ENCODE measurements around the gene HENMT1. TPM values are rescaled to one million over a fixed set of nuclear protein-coding genes. Genes with fewer than 3 reads are reported as not detected.
A peak's percentile ranks its signal among the peaks of the same experiment; 100 is the strongest.

Gene HENMT1
- total and polyA plus RNA-seq, 2 experiments from 2014 or later: 7.2 to 7.6 TPM

GRCh38 chr1:108646648-108647269 is 14.1 kb downstream of the HENMT1 start:
- H3K36me3 ChIP-seq (ENCODE audit: low read depth): no peaks in the 10 kb centered on the region
- no peak overlapping the region for H3K4me2 ChIP-seq (ENCODE audit: unreplicated experiment)
- no peak overlapping the region for H3K9ac ChIP-seq
- TF ChIP-seq EZH2phosphoT487 (IDR thresholded peaks at IDR 0.05; ENCODE audit: insufficient read depth, low read depth): no peak
- TF ChIP-seq EZH2 (IDR thresholded peaks at IDR 0.05; ENCODE audit: insufficient read depth, poor library complexity, severe bottlenecking): no peak
- no peaks in the 10 kb centered on the region for H3K9me3 ChIP-seq (ENCODE audit: low read depth)
- 0 out of 2 replicates have a peak overlapping the region, but pooled peaks have one; percentile 0 for H3K27ac ChIP-seq
- in situ Hi-C loops (cut with MboI): loop anchor here (10.0 kb wide), 1 partner anchor 442 kb away; the partner anchor contains the start of gene SLC25A24
- H3K27me3 ChIP-seq (replicated peaks; ENCODE audit: insufficient read depth): no peaks in the 10 kb centered on the region
- peaks cover 8% of the 10 kb centered on the region for H3K4me1 ChIP-seq (ENCODE audit: insufficient read depth)
- no peak overlapping the region for H3K4me3 ChIP-seq
- peak overlapping the region; percentile 71 for H2AFZ ChIP-seq
- no peaks in the 10 kb centered on the region for H3K9me2 ChIP-seq (ENCODE audit: insufficient read depth)
- H3F3A ChIP-seq (ENCODE audit: insufficient read depth): peaks cover 6% of the 10 kb centered on the region; the same call in 1 of the 2 replicates
- no peaks in the 10 kb centered on the region for H4K20me1 ChIP-seq (ENCODE audit: insufficient read depth)
- DNase-seq: peak; percentile 66
- WGBS, 2 experiments (ENCODE audit: low coverage in 1 of 2, low lambda C conversion rate in 2 of 2, missing lambda C conversion rate in 2 of 2): 87 to 88% methylated on average over 11 of the region's 11 CpGs
- H3K79me2 ChIP-seq (ENCODE audit: insufficient read depth): no peaks in the 10 kb centered on the region

GRCh38 chr1:108646265-108646647 is 14.6 kb downstream of the HENMT1 start:
- H3K4me2 ChIP-seq (ENCODE audit: unreplicated experiment): no peak overlapping the region
- no peaks in the 10 kb centered on the region for H3K9me2 ChIP-seq (ENCODE audit: insufficient read depth)
- in situ Hi-C loops (cut with MboI): loop anchor here (10.0 kb wide), 1 partner anchor 441 kb away; the partner anchor contains the start of gene SLC25A24
- no peaks in the 10 kb centered on the region for H3K9me3 ChIP-seq (ENCODE audit: low read depth)
- no peaks in the 10 kb centered on the region for H3K27me3 ChIP-seq (replicated peaks; ENCODE audit: insufficient read depth)
- H3K36me3 ChIP-seq (ENCODE audit: low read depth): no peaks in the 10 kb centered on the region
- H3K27ac ChIP-seq: no peak overlapping the region
- no peaks in the 10 kb centered on the region for H3K79me2 ChIP-seq (ENCODE audit: insufficient read depth)
- H3K4me1 ChIP-seq (ENCODE audit: insufficient read depth): peaks cover 8% of the 10 kb centered on the region
- 64 to 67% methylated on average over 4 of the region's 4 CpGs for WGBS, 2 experiments (ENCODE audit: low coverage in 1 of 2, low lambda C conversion rate in 2 of 2, missing lambda C conversion rate in 2 of 2)
- peaks cover 6% of the 10 kb centered on the region; the same call in 1 of the 2 replicates for H3F3A ChIP-seq (ENCODE audit: insufficient read depth)
- TF ChIP-seq EZH2 (IDR thresholded peaks at IDR 0.05; ENCODE audit: insufficient read depth, poor library complexity, severe bottlenecking) (no peak), EZH2phosphoT487 (IDR thresholded peaks at IDR 0.05; ENCODE audit: insufficient read depth, low read depth) (no peak)
- no peak overlapping the region for H3K4me3 ChIP-seq
- H2AFZ ChIP-seq: peak overlapping the region; percentile 71; the same call in 1 of the 2 replicates
- no peaks in the 10 kb centered on the region for H4K20me1 ChIP-seq (ENCODE audit: insufficient read depth)
- H3K9ac ChIP-seq: no peak overlapping the region
- no peak for DNase-seq

GRCh38 chr1:108645564-108646184 is 15.2 kb downstream of the HENMT1 start:
- TF ChIP-seq EZH2phosphoT487 (IDR thresholded peaks at IDR 0.05; ENCODE audit: insufficient read depth, low read depth): no peak
- no peak for TF ChIP-seq EZH2 (IDR thresholded peaks at IDR 0.05; ENCODE audit: insufficient read depth, poor library complexity, severe bottlenecking)
- in situ Hi-C loops (cut with MboI): loop anchor here (10.0 kb wide), 1 partner anchor 441 kb away; the partner anchor contains the start of gene SLC25A24
- no peak for DNase-seq

GRCh38 chr1:108644984-108645383 is 15.9 kb downstream of the HENMT1 start:
- WGBS, 2 experiments (ENCODE audit: low coverage in 1 of 2, low lambda C conversion rate in 2 of 2, missing lambda C conversion rate in 2 of 2): 70 to 77% methylated on average over 6 to 7 of the region's 7 CpGs
- Histone ChIP-seq H3K4me2 (ENCODE audit: unreplicated experiment) (no peak overlapping the region), H3K27ac (no peak overlapping the region), H3K9me2 (ENCODE audit: insufficient read depth) (no peaks in the 10 kb centered on the region), H3K9me3 (ENCODE audit: low read depth) (no peaks in the 10 kb centered on the region), H3K79me2 (ENCODE audit: insufficient read depth) (no peaks in the 10 kb centered on the region), H3F3A (ENCODE audit: insufficient read depth) (peaks cover 6% of the 10 kb centered on the region; the same call in 1 of the 2 replicates), H4K20me1 (ENCODE audit: insufficient read depth) (no peaks in the 10 kb centered on the region), H3K4me1 (ENCODE audit: insufficient read depth) (peaks cover 8% of the 10 kb centered on the region), H3K27me3 (replicated peaks; ENCODE audit: insufficient read depth) (no peaks in the 10 kb centered on the region), H2AFZ (no peak overlapping the region), H3K36me3 (ENCODE audit: low read depth) (no peaks in the 10 kb centered on the region), H3K4me3 (no peak overlapping the region), H3K9ac (no peak overlapping the region)
- no peak for DNase-seq
- TF ChIP-seq EZH2 (IDR thresholded peaks at IDR 0.05; ENCODE audit: insufficient read depth, poor library complexity, severe bottlenecking): no peak
- no peak for TF ChIP-seq EZH2phosphoT487 (IDR thresholded peaks at IDR 0.05; ENCODE audit: insufficient read depth, low read depth)
- in situ Hi-C loops (cut with MboI): loop anchor here (5.0 to 10.0 kb wide), 2 partner anchors 128 to 440 kb away; partner anchors contain the start of gene SLC25A24

More at GRCh38 chr1:108645564-108646184, 15.2 kb downstream of the HENMT1 start:
- Histone ChIP-seq H3K36me3 (ENCODE audit: low read depth) (no peaks in the 10 kb centered on the region), H3K9me2 (ENCODE audit: insufficient read depth) (no peaks in the 10 kb centered on the region), H3K79me2 (ENCODE audit: insufficient read depth) (no peaks in the 10 kb centered on the region), H4K20me1 (ENCODE audit: insufficient read depth) (no peaks in the 10 kb centered on the region), H3K4me3 (no peak overlapping the region), H2AFZ (no peak overlapping the region), H3K4me1 (ENCODE audit: insufficient read depth) (peaks cover 8% of the 10 kb centered on the region), H3K9ac (no peak overlapping the region), H3K9me3 (ENCODE audit: low read depth) (no peaks in the 10 kb centered on the region), H3F3A (ENCODE audit: insufficient read depth) (peaks cover 6% of the 10 kb centered on the region; the same call in 1 of the 2 replicates), H3K27me3 (replicated peaks; ENCODE audit: insufficient read depth) (no peaks in the 10 kb centered on the region), H3K4me2 (ENCODE audit: unreplicated experiment) (no peak overlapping the region), H3K27ac (no peak overlapping the region)
- 81 to 85% methylated on average over 9 of the region's 9 CpGs for WGBS, 2 experiments (ENCODE audit: low coverage in 1 of 2, low lambda C conversion rate in 2 of 2, missing lambda C conversion rate in 2 of 2)

All from GM23248 (cell line).